GM23338 (cell line): ENCODE results near the gene SNX9. TPM values are rescaled to one million over a fixed set of nuclear protein-coding genes. Genes with fewer than 3 reads are reported as not detected.

Experiments
- ATAC-seq: fragments of 200-7000 bp; cut with Tn5 transposase; 3 replicates; pipeline ENCODE4 v1.9.1; 2020
- DNase-seq: peaks from one replicate; pipeline ENCODE4 v3.0.0-alpha.2; 2015; ENCODE audit warnings: low spot score
- H2AFZ ChIP-seq: fragments of 200-600 bp; sonication (generic); 2 replicates; pipeline ENCODE4 v1.8.0; 2016; ENCODE audit warnings: antibody characterized with exemption, mild to moderate bottlenecking, moderate library complexity
- H3F3A ChIP-seq: fragments of 200-600 bp; sonication (generic); replicated peaks from 2 replicates; pipeline ENCODE4 v1.8.0; 2017; ENCODE audit warnings: antibody characterized with exemption, mixed run types, low read depth
- H3K27ac ChIP-seq: fragments of 200-600 bp; sonication (generic); 2 replicates; pipeline ENCODE4 v1.6.1; 2016; ENCODE audit warnings: low read depth
- H3K27me3 ChIP-seq: fragments of 200-600 bp; sonication (generic); 2 replicates; pipeline ENCODE4 v1.8.0; 2016; ENCODE audit warnings: mild to moderate bottlenecking, mixed run types, moderate library complexity; ENCODE audit not compliant: insufficient read depth
- H3K36me3 ChIP-seq: fragments of 200-600 bp; sonication (generic); 2 replicates; pipeline ENCODE4 v1.8.0; 2016; ENCODE audit warnings: mild to moderate bottlenecking; ENCODE audit not compliant: insufficient read depth
- H3K4me1 ChIP-seq: fragments of 200-600 bp; sonication (generic); 2 replicates; pipeline ENCODE4 v1.8.0; 2016; ENCODE audit warnings: mild to moderate bottlenecking, moderate library complexity; ENCODE audit not compliant: insufficient read depth
- H3K4me2 ChIP-seq: fragments of 200-600 bp; sonication (generic); 2 replicates; pipeline ENCODE4 v1.7.1; 2017; ENCODE audit warnings: mixed run types
- H3K4me3 ChIP-seq: fragments of 200-600 bp; sonication (generic); 2 replicates; pipeline ENCODE4 v1.6.1; 2016; ENCODE audit warnings: mixed run types
- H3K79me2 ChIP-seq: fragments of 200-600 bp; sonication (generic); replicated peaks from 2 replicates; pipeline ENCODE4 v1.8.0; 2017; ENCODE audit warnings: mild to moderate bottlenecking; ENCODE audit not compliant: insufficient read depth
- H3K9me2 ChIP-seq: fragments of 200-600 bp; sonication (generic); 2 replicates; pipeline ENCODE4 v1.8.0; 2017; ENCODE audit not compliant: insufficient read depth
- H4K20me1 ChIP-seq: fragments of 200-600 bp; sonication (generic); replicated peaks from 2 replicates; pipeline ENCODE4 v1.8.0; 2017; ENCODE audit warnings: mild to moderate bottlenecking; ENCODE audit not compliant: insufficient read depth
- H3K27ac Mint-ChIP-seq: 2 replicates; pipeline ENCODE4 v1.8.0; 2020; ENCODE audit warnings: inconsistent platforms, mild to moderate bottlenecking, moderate library complexity, mixed read lengths
- H3K27me3 Mint-ChIP-seq: 3 replicates; pipeline ENCODE4 v1.8.0; 2022; ENCODE audit warnings: low read depth, mild to moderate bottlenecking, moderate library complexity, mixed read lengths, inconsistent platforms; ENCODE audit not compliant: insufficient read depth, poor library complexity
- H3K36me3 Mint-ChIP-seq: 3 replicates; pipeline ENCODE4 v1.8.0; 2021; ENCODE audit warnings: low read depth, mild to moderate bottlenecking, inconsistent platforms, moderate library complexity, mixed read lengths
- H3K4me1 Mint-ChIP-seq: 3 replicates; pipeline ENCODE4 v1.8.0; 2020; ENCODE audit warnings: mild to moderate bottlenecking, inconsistent platforms, mixed read lengths
- H3K4me3 Mint-ChIP-seq: 3 replicates; pipeline ENCODE4 v1.8.0; 2021; ENCODE audit warnings: moderate library complexity, mild to moderate bottlenecking, inconsistent platforms, mixed read lengths
- H3K9me3 Mint-ChIP-seq: 3 replicates; pipeline ENCODE4 v1.8.0; 2020; ENCODE audit warnings: moderate library complexity, mild to moderate bottlenecking, inconsistent platforms, mixed read lengths
- EZH2phosphoT487 ChIP-seq: fragments of 200-600 bp; sonication (generic); IDR thresholded peaks from one replicate; pipeline ENCODE4 v1.8.1; 2018; ENCODE audit warnings: antibody characterized with exemption; ENCODE audit not compliant: unreplicated experiment
- JUNB ChIP-seq: IDR thresholded peaks from one replicate; pipeline ENCODE4 v1.6.1; 2016; ENCODE audit warnings: antibody characterized with exemption; ENCODE audit not compliant: unreplicated experiment
- NANOG ChIP-seq: IDR thresholded peaks from 2 replicates; pipeline ENCODE4 v1.6.1; 2016; ENCODE audit warnings: antibody characterized with exemption, borderline replicate concordance
- ZNF462 ChIP-seq: fragments of 250-450 bp; sonication (Bioruptor Pico); IDR thresholded peaks from 2 replicates; pipeline ENCODE4 v1.5.0; 2020; ENCODE audit warnings: mild to moderate bottlenecking, moderate library complexity
- polyA plus RNA-seq: library from polyadenylated mRNA; unstranded; fragments of >200 nt; fragmentation: Nextera tagmentation; extraction: Ambion mirVana; gene quantifications from 2 replicates; pipeline ENCODE4 v1.2.1, GENCODE V29; 2016
- total RNA-seq: library from RNA; depleted of rRNA; stranded (reverse); fragments of >200 nt; shearing (Covaris generic); gene quantifications from 2 replicates; pipeline ENCODE4 v1.2.3, GENCODE V29; 2014
- TF ChIP-seq, protein P1 (sequence below), 2 experiments: fragments of 200-600 bp in 1 of 2; sonication (generic) in 1 of 2; conservative IDR thresholded peaks; 2 replicates each; pipeline versions ENCODE4 v1.5.1 to v1.6.1; 2016 to 2017; ENCODE audit warnings: antibody characterized with exemption in 2 of 2, low read depth in 2 of 2, mild to moderate bottlenecking in 2 of 2, moderate library complexity in 1 of 2

Gene SNX9
- total and polyA plus RNA-seq, 2 experiments from 2014 or later, result 18.4 to 23.3 TPM

DNA sequence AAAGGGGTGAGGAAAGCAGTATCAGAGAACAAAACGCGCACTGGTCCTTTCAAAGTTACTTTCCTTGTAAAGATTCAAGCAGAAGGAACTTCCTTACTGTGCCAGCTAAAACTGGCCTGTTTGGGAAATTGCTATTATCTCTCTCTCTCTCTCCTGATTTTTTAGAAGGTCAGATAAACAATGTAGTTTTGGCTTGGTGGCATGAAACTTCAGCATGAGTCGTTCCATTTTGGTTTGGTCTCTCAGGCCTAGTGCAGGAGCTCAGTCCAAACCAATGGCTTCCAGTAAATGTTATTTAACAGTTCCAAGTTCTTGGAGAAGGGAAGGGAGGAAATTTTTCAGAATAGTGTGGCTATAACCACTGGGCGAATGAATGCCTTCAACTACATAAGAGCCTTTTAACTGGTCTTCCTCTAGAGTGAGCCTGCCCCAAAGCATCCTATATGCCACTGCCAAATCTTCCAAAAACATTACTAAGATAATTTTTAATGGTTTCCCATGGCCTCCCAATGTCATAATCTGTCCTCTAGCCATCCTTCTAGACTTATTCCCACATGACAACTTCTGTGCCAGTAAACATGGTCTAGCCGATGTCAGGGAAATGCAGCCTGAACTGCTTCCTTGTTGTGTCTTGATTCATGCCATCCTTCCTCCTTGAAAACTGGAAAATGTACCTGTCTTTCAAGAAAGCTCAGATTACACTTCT is 9.1 kb upstream of the SNX9 start:
- Histone ChIP-seq H3K4me2 (no peak overlapping the region), H3K36me3 (no peaks in the 10 kb centered on the region), H3F3A (no peaks in the 10 kb centered on the region), H3K4me3 (no peak overlapping the region), H3K79me2 (no peaks in the 10 kb centered on the region), H3K27ac (no peak overlapping the region), H4K20me1 (no peaks in the 10 kb centered on the region), H3K4me1 (no peaks in the 10 kb centered on the region), H2AFZ (peak overlapping the region; percentile 83), H3K27me3 (no peaks in the 10 kb centered on the region), H3K9me2 (0 out of 2 replicates have a peak, but pooled peaks cover 3% of the 10 kb centered on the region)
- no peaks in the 10 kb centered on the region; the same call in 1 of the 3 replicates for H3K9me3 Mint-ChIP-seq
- H3K4me3 Mint-ChIP-seq, result no peak overlapping the region
- no peak for TF ChIP-seq EZH2phosphoT487
- TF ChIP-seq NANOG, result no peak
- DNase-seq (no peak), ATAC-seq (no peak)
- no peaks in the 10 kb centered on the region for H3K36me3 Mint-ChIP-seq
- peaks cover 5% of the 10 kb centered on the region; the same call in 1 of the 3 replicates for H3K4me1 Mint-ChIP-seq
- peaks cover 8% of the 10 kb centered on the region for H3K27me3 Mint-ChIP-seq
- H3K27ac Mint-ChIP-seq, result no peak overlapping the region

- H3K9me3 Mint-ChIP-seq, result no peaks in the 10 kb centered on the region; the same call in 1 of the 3 replicates
Observed at GRCh38 chr6:157814883-157815282, 8.2 kb upstream of the SNX9 start.

More at GRCh38 chr6:157814883-157815282, 8.2 kb upstream of the SNX9 start:
- H3F3A ChIP-seq, result no peaks in the 10 kb centered on the region
- H3K4me1 Mint-ChIP-seq, result peaks cover 11% of the 10 kb centered on the region
- 0 out of 2 replicates have a peak, but pooled peaks cover 3% of the 10 kb centered on the region for H3K9me2 ChIP-seq
- peaks cover 8% of the 10 kb centered on the region for H3K27me3 Mint-ChIP-seq
- H3K4me1 ChIP-seq, result no peaks in the 10 kb centered on the region
- H3K4me3 Mint-ChIP-seq, result no peak overlapping the region
- no peak overlapping the region for H3K4me3 ChIP-seq
- no peaks in the 10 kb centered on the region for H3K36me3 ChIP-seq
- no peaks in the 10 kb centered on the region for H3K36me3 Mint-ChIP-seq
- TF ChIP-seq, protein P1, sequence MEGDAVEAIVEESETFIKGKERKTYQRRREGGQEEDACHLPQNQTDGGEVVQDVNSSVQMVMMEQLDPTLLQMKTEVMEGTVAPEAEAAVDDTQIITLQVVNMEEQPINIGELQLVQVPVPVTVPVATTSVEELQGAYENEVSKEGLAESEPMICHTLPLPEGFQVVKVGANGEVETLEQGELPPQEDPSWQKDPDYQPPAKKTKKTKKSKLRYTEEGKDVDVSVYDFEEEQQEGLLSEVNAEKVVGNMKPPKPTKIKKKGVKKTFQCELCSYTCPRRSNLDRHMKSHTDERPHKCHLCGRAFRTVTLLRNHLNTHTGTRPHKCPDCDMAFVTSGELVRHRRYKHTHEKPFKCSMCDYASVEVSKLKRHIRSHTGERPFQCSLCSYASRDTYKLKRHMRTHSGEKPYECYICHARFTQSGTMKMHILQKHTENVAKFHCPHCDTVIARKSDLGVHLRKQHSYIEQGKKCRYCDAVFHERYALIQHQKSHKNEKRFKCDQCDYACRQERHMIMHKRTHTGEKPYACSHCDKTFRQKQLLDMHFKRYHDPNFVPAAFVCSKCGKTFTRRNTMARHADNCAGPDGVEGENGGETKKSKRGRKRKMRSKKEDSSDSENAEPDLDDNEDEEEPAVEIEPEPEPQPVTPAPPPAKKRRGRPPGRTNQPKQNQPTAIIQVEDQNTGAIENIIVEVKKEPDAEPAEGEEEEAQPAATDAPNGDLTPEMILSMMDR (conservative IDR thresholded peaks at IDR 0.05; ENCODE audit: low read depth in 2 of 2), result no peak
- no peak for TF ChIP-seq EZH2phosphoT487
- no peak for TF ChIP-seq JUNB
- no peak for TF ChIP-seq ZNF462 (CRISPR knock-in tag)
- TF ChIP-seq NANOG, result no peak
- ATAC-seq (no peak), DNase-seq (no peak)
- H4K20me1 ChIP-seq, result no peaks in the 10 kb centered on the region
- H2AFZ ChIP-seq, result peak overlapping the region; percentile 72; the same call in 1 of the 2 replicates
- H3K27ac Mint-ChIP-seq, result no peak overlapping the region
- no peak overlapping the region for H3K27ac ChIP-seq
- H3K4me2 ChIP-seq, result no peak overlapping the region
- H3K27me3 ChIP-seq, result no peaks in the 10 kb centered on the region
- H3K79me2 ChIP-seq, result no peaks in the 10 kb centered on the region
